Mesendoderm (in vitro differentiated cells): Measurements from ENCODE around the gene ZFYVE1.
"Not testable (repeated sequence)": the region's sequence is repeated elsewhere in the genome, so short reads cannot be mapped to it uniquely, and the experiment has no call there.

ENCODE experiments used
- DNase-seq: peaks from one replicate; pipeline ENCODE4 v3.0.0; 2013
- H2AK5ac ChIP-seq: 2 replicates; pipeline ENCODE4 v1.6.1; 2013; ENCODE audit warnings: low read length, inconsistent platforms
- H2BK120ac ChIP-seq: 2 replicates; pipeline ENCODE4 v1.6.1; 2013; ENCODE audit warnings: low read depth, mild to moderate bottlenecking, low read length, moderate library complexity, mixed read lengths
- H2BK15ac ChIP-seq: replicated peaks from 2 replicates; pipeline ENCODE4 v1.6.1; 2013; ENCODE audit warnings: low read depth, mild to moderate bottlenecking, moderate library complexity
- H2BK5ac ChIP-seq: 2 replicates; pipeline ENCODE4 v1.6.1; 2013; ENCODE audit warnings: low read length, inconsistent platforms
- H3K18ac ChIP-seq: 2 replicates; pipeline ENCODE4 v1.6.1; 2013; ENCODE audit warnings: mild to moderate bottlenecking, low read length, mixed read lengths
- H3K23ac ChIP-seq: one replicate; pipeline ENCODE4 v1.6.1; 2013; ENCODE audit warnings: low read length
- H3K27ac ChIP-seq: 2 replicates; pipeline ENCODE4 v1.5.1; 2013; ENCODE audit warnings: low read depth, mild to moderate bottlenecking, inconsistent platforms, low read length, moderate library complexity
- H3K27me3 ChIP-seq: 2 replicates; pipeline ENCODE4 v1.6.1; 2013; ENCODE audit warnings: low read length, control low read depth, mild to moderate bottlenecking, inconsistent platforms; ENCODE audit not compliant: insufficient read depth, poor library complexity
- H3K36me3 ChIP-seq: 2 replicates; pipeline ENCODE4 v1.6.1; 2013; ENCODE audit warnings: low read length, inconsistent platforms; ENCODE audit not compliant: control insufficient read depth, insufficient read depth
- H3K4ac ChIP-seq: one replicate; pipeline ENCODE4 v1.6.1; 2013; ENCODE audit warnings: low read depth, mild to moderate bottlenecking, low read length, moderate library complexity
- H3K4me1 ChIP-seq: 2 replicates; pipeline ENCODE4 v1.6.1; 2013; ENCODE audit warnings: low read depth, low read length, inconsistent platforms; ENCODE audit not compliant: control insufficient read depth
- H3K4me2 ChIP-seq: 2 replicates; pipeline ENCODE4 v1.6.1; 2013; ENCODE audit warnings: low read length
- H3K4me3 ChIP-seq: 2 replicates; pipeline ENCODE4 v1.5.1; 2013; ENCODE audit warnings: mild to moderate bottlenecking, low read length
- H3K56ac ChIP-seq: one replicate; pipeline ENCODE4 v1.6.1; 2013; ENCODE audit warnings: low read length
- H3K79me1 ChIP-seq: 2 replicates; pipeline ENCODE4 v1.6.1; 2013; ENCODE audit warnings: low read length, inconsistent platforms
- H3K79me2 ChIP-seq: 2 replicates; pipeline ENCODE4 v1.6.1; 2013; ENCODE audit warnings: mild to moderate bottlenecking, low read length; ENCODE audit not compliant: control insufficient read depth, insufficient read depth
- H3K9ac ChIP-seq: 2 replicates; pipeline ENCODE4 v1.6.1; 2013; ENCODE audit warnings: low read length, inconsistent platforms
- H4K5ac ChIP-seq: one replicate; pipeline ENCODE4 v1.6.1; 2013; ENCODE audit warnings: low read length
- H4K8ac ChIP-seq: one replicate; pipeline ENCODE4 v1.6.1; 2013; ENCODE audit warnings: low read depth, mild to moderate bottlenecking, control low read depth, low read length, moderate library complexity
- WGBS: extraction: QIAGEN DNeasy Blood & Tissue Kit; methylation state at CpG from one replicate; pipeline ENCODE4 v1.1.7; 2013; ENCODE audit warnings: low lambda C conversion rate, missing lambda C conversion rate; ENCODE audit not compliant: insufficient coverage; ENCODE audit errors: extremely low coverage; 5-methylcytosine and 5-hydroxymethylcytosine counted together

ZFYVE1 gene

DNA sequence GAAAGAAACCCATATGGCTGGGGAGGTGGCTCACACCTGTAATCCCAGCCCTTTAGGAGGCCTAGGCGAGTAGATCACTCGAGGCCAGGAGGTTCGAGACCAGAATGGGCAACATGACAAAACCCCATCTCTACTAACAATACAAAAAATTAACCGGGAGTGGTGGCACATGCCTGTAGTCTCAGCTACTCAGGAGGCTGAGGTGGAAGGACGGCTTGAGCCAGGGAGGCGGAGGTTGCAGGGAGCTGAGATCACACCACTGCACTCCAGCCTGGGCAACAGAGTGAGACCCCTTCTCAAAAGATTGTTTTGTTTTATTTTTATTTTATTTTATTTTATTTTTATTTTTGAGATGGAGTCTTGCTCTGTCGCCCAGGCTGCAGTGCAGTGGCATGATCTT, 15.7 kb downstream of the ZFYVE1 start:
- not testable (repeated sequence) for H2BK5ac ChIP-seq, H3K79me1 ChIP-seq, H3K4me1 ChIP-seq, H3K79me2 ChIP-seq, DNase-seq, H3K4ac ChIP-seq, H2AK5ac ChIP-seq, H2BK15ac ChIP-seq, H3K23ac ChIP-seq, H3K4me3 ChIP-seq, H3K27ac ChIP-seq, H4K8ac ChIP-seq, H4K5ac ChIP-seq, H3K18ac ChIP-seq, H3K9ac ChIP-seq, H3K4me2 ChIP-seq, H3K36me3 ChIP-seq, H3K27me3 ChIP-seq, H2BK120ac ChIP-seq, H3K56ac ChIP-seq
- no CpG with 5 or more reads among the region's 7 CpGs for WGBS

DNA sequence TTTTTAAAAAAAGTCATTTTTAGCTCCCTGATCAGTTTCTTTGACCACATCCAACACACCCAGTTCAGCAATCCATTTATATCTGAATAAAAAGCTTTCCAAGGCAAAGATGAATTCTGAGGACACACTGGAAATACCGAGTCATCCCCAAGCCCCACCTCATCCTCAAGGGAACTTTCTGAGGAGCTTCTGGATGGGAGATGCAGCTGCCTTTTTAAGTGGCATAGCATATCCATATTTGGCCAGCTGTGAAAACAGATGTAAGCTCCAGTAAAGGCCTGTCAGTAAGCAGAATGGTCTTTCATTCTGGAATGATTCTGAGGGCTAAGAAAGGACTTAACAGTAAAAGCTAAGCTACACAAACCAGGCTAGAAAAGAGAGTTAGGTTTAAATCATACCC, 18.4 kb downstream of the ZFYVE1 start:
- H3K4me3 ChIP-seq, result no peak overlapping the region
- H3K79me1 ChIP-seq, result no peaks in the 10 kb centered on the region

DNA sequence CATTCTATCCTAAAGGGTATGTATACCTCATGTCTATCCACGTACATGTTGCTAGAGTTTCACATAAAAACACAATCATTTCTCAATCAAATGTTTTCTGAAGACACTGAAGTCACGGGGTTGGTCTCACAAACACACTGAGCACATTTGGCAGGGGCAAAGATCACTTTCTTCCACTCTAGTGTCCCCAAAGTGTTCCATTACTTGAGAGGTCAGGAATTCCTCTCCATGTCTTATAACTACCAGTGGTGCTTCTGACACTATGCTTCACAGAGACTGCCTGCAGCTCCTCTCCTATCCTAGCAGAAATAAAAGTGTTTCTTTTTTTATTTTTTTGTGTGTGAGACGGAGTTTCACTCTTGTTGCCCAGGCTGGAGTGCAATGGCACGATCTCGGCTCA, 19.1 kb downstream of the ZFYVE1 start:
- Histone ChIP-seq H3K36me3 (no peaks in the 10 kb centered on the region), H3K27ac (no peak overlapping the region), H2AK5ac (no peak overlapping the region), H2BK120ac (no peak overlapping the region), H3K4me3 (no peak overlapping the region), H3K79me1 (no peaks in the 10 kb centered on the region), H3K79me2 (no peaks in the 10 kb centered on the region), H4K8ac (no peak overlapping the region), H2BK15ac (no peak overlapping the region), H3K27me3 (no peaks in the 10 kb centered on the region), H3K56ac (no peak overlapping the region), H3K23ac (no peak overlapping the region), H2BK5ac (no peak overlapping the region), H3K4me1 (no peaks in the 10 kb centered on the region), H3K4ac (no peak overlapping the region), H3K18ac (no peak overlapping the region), H3K4me2 (no peak overlapping the region), H4K5ac (no peak overlapping the region), H3K9ac (no peak overlapping the region)
- DNase-seq, result no peak
- WGBS, result no CpG with 5 or more reads among the region's 5 CpGs

More for the DNA sequence above, 18.4 kb downstream of the ZFYVE1 start:
- H2AK5ac ChIP-seq, result no peak overlapping the region
- H2BK120ac ChIP-seq, result no peak overlapping the region
- no peak overlapping the region for H3K4ac ChIP-seq
- H3K79me2 ChIP-seq, result no peaks in the 10 kb centered on the region
- no peaks in the 10 kb centered on the region for H3K36me3 ChIP-seq
- H4K5ac ChIP-seq, result no peak overlapping the region
- DNase-seq, result no peak
- no peak overlapping the region for H3K18ac ChIP-seq
- no peak overlapping the region for H3K9ac ChIP-seq
- no peak overlapping the region for H3K23ac ChIP-seq
- no peaks in the 10 kb centered on the region for H3K27me3 ChIP-seq
- WGBS, result no CpG with 5 or more reads among the region's 1 CpG
- no peak overlapping the region for H3K4me2 ChIP-seq
- H3K4me1 ChIP-seq, result no peaks in the 10 kb centered on the region
- H2BK15ac ChIP-seq, result no peak overlapping the region
- H2BK5ac ChIP-seq, result no peak overlapping the region
- H4K8ac ChIP-seq, result no peak overlapping the region
- H3K56ac ChIP-seq, result no peak overlapping the region
- H3K27ac ChIP-seq, result no peak overlapping the region

DNA sequence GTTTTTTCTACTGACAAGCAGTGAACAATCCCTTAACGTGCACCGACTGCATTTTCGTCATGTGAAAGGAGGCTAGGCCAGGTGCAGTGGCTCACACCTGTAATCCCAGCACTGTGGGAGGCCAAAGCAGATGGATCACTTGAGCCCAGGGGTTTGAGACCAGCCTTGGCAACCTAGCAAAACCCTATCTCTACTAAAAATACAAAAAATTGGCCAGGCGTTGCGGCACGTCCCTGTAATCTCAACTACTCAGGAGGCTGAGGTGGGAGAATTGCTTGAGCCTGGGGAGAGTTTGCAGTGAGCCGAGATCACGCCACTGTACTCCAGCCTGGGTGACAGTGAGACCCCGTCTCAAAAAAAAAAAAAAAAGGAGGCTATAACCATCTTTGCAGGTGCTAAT, 22.3 kb downstream of the ZFYVE1 start:
- H4K8ac ChIP-seq, H3K4ac ChIP-seq, H3K27ac ChIP-seq, H3K18ac ChIP-seq, H2BK15ac ChIP-seq, H3K4me2 ChIP-seq, H2AK5ac ChIP-seq, H3K27me3 ChIP-seq, H3K4me1 ChIP-seq, H3K23ac ChIP-seq, DNase-seq, H2BK120ac ChIP-seq, H3K79me1 ChIP-seq, H3K4me3 ChIP-seq, H2BK5ac ChIP-seq, H4K5ac ChIP-seq, H3K36me3 ChIP-seq, H3K9ac ChIP-seq, H3K79me2 ChIP-seq, H3K56ac ChIP-seq: not testable (repeated sequence)
- WGBS, result no CpG with 5 or more reads among the region's 9 CpGs

- Histone ChIP-seq H3K27ac (no peak overlapping the region), H3K18ac (no peak overlapping the region), H2BK5ac (no peak overlapping the region), H3K23ac (no peak overlapping the region), H2BK120ac (no peak overlapping the region), H3K9ac (no peak overlapping the region), H3K79me2 (no peaks in the 10 kb centered on the region), H4K5ac (no peak overlapping the region), H2BK15ac (no peak overlapping the region), H4K8ac (no peak overlapping the region), H2AK5ac (no peak overlapping the region), H3K4me1 (no peaks in the 10 kb centered on the region), H3K4me2 (no peak overlapping the region), H3K56ac (no peak overlapping the region), H3K79me1 (no peaks in the 10 kb centered on the region), H3K4me3 (no peak overlapping the region), H3K36me3 (no peaks in the 10 kb centered on the region), H3K4ac (no peak overlapping the region), H3K27me3 (no peaks in the 10 kb centered on the region)
- no CpG with 5 or more reads among the region's 6 CpGs for WGBS
- no peak for DNase-seq
These were observed 23.2 kb downstream of the ZFYVE1 start for GRCh38 chr14:73003681-73004080.

DNA sequence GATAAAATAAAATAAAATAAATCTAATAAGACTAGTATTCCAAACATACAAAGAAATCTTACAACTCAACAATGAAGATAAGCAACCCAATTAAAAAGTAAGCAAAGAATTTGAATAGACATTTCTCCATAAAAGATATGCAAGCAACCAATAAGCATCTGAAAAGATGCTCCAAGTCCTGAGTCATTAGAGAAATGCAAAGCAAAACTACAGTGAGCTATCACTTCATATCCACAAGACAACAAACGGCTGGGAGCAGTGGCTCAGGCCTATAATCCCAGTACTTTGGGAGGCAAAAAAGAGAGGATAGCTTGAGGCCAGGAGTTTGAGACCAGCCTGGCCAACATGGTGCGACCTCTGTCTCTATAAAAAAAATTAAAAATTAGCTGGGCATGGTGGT, 26.8 kb downstream of the ZFYVE1 start:
- no peaks in the 10 kb centered on the region for H3K27me3 ChIP-seq

More for the DNA sequence above, 26.8 kb downstream of the ZFYVE1 start:
- Histone ChIP-seq H2AK5ac (no peak overlapping the region), H3K23ac (no peak overlapping the region), H3K9ac (no peak overlapping the region), H3K36me3 (peaks cover 2% of the 10 kb centered on the region), H4K5ac (no peak overlapping the region), H3K79me1 (no peaks in the 10 kb centered on the region), H3K18ac (no peak overlapping the region), H3K27ac (no peak overlapping the region), H2BK120ac (no peak overlapping the region), H4K8ac (no peak overlapping the region), H2BK15ac (no peak overlapping the region), H3K4me1 (no peaks in the 10 kb centered on the region), H3K4ac (no peak overlapping the region), H3K4me3 (no peak overlapping the region), H3K4me2 (no peak overlapping the region), H3K56ac (no peak overlapping the region), H2BK5ac (no peak overlapping the region), H3K79me2 (no peaks in the 10 kb centered on the region)
- no peak for DNase-seq
- no CpG with 5 or more reads among the region's 2 CpGs for WGBS
